SJCRH30 (cell line): ENCODE data around the gene DOK6. TPM values are rescaled to one million over a fixed set of nuclear protein-coding genes. Genes with fewer than 3 reads are reported as not detected.
"Not testable (repeated sequence)": the region's sequence is repeated elsewhere in the genome, so short reads cannot be mapped to it uniquely, and the experiment has no call there.

Source experiments
- DNase-seq, 2 experiments: peaks; one replicate each; pipeline ENCODE4 v3.0.0-alpha.2; 2015 to 2020
- H3K27ac ChIP-seq: fragments of 250-450 bp; sonication (Bioruptor Pico); 2 replicates; pipeline ENCODE4 v1.5.1; 2020; ENCODE audit warnings: mild to moderate bottlenecking, moderate library complexity
- H3K27me3 ChIP-seq: fragments of 250-450 bp; sonication (Bioruptor Pico); 2 replicates; pipeline ENCODE4 v1.5.1; 2020; ENCODE audit warnings: mild to moderate bottlenecking, moderate library complexity
- H3K36me3 ChIP-seq: fragments of 250-450 bp; sonication (Bioruptor Pico); 2 replicates; pipeline ENCODE4 v1.5.1; 2020; ENCODE audit warnings: mild to moderate bottlenecking, moderate library complexity
- H3K4me1 ChIP-seq: fragments of 250-450 bp; sonication (Bioruptor Pico); 2 replicates; pipeline ENCODE4 v1.5.1; 2020; ENCODE audit warnings: mild to moderate bottlenecking, moderate library complexity
- H3K4me3 ChIP-seq: fragments of 250-450 bp; sonication (Bioruptor Pico); 2 replicates; pipeline ENCODE4 v1.5.1; 2020; ENCODE audit warnings: mild to moderate bottlenecking, moderate library complexity
- H3K9me3 ChIP-seq: fragments of 250-450 bp; sonication (Bioruptor Pico); replicated peaks from 2 replicates; pipeline ENCODE4 v1.5.1; 2020; ENCODE audit warnings: mild to moderate bottlenecking, moderate library complexity
- total RNA-seq: library from RNA; depleted of rRNA; stranded (reverse); fragments of >200 nt; shearing (Covaris generic); gene quantifications from 2 replicates; pipeline ENCODE4 v1.2.3, GENCODE V29; 2014; rRNA removed

DOK6 gene
- total RNA-seq, result 0.03 and 0.47 TPM in 2 replicates

DNA sequence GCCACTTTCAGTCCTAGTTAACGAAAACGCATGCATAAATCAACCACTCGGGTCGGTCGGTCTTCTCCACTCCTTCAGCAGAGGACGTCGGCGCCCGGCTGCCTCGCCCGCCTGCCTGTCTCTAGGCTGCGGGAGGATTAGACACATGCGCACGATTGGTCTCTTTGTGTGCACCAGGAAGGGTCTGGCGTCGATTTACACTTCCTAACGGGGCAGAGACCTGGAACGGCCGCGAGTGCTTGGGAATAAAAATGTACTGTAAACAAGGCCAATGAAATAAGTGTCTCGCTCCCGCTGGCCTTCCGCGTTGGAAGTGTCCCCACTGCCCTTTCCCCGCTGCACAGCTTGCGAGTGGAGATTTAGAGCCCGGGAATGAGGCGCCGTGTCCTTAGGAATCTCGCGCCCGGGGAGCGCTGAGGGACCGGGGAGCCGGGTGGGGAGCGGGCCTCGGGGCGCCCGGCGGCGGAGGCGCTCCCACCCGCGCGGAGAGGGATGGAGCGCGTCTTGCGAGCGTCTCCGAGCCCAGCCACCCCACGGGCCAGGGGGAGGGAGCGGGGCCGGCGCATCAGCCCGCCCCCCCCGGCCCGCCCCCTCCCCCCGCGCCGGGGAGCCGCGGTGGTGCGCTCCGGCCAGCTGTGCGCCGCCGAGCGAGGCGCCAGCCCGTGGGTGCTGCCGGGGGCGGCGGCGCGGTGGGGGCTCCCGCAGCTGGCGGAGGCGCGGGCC is at the start of gene DOK6:
TSS of gene DOK6 (plus strand) at position 636 of the 723 bp plus-strand sequence.
- no peaks in the 10 kb centered on the region for H3K4me1 ChIP-seq
- H3K27me3 ChIP-seq, result no peaks in the 10 kb centered on the region
- peak; percentile 71 to 77 for DNase-seq
- no peaks in the 10 kb centered on the region for H3K36me3 ChIP-seq
- H3K27ac ChIP-seq, result peak within 1 kb of the TSS; percentile 40
- peak within 1 kb of the TSS; percentile 67 for H3K4me3 ChIP-seq
- no peaks in the 10 kb centered on the region for H3K9me3 ChIP-seq

DNA sequence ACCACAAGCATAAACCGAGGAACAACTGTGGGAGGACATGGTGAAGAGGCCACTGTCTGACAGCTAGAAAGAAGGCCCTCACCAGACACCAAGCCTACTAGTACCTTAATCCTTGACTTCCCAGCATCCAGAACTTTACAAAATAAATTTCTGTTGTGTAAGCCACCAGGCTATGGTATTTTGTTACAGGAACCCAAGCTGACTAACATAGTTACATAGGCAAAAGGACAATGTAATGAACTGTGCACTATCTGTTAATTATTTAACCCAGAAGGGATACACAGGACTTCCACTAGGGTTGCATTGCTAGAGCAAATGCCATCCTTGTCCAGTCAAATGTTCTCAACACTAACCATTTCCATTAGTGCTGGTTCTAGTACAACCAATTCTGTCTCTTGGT is 47.7 kb upstream of the DOK6 start:
- no peak overlapping the region for H3K4me3 ChIP-seq
- H3K9me3 ChIP-seq, result no peaks in the 10 kb centered on the region
- DNase-seq, result no peak
- H3K36me3 ChIP-seq, result no peaks in the 10 kb centered on the region
- no peaks in the 10 kb centered on the region for H3K27me3 ChIP-seq
- no peak overlapping the region for H3K27ac ChIP-seq
- H3K4me1 ChIP-seq, result no peaks in the 10 kb centered on the region

DNA sequence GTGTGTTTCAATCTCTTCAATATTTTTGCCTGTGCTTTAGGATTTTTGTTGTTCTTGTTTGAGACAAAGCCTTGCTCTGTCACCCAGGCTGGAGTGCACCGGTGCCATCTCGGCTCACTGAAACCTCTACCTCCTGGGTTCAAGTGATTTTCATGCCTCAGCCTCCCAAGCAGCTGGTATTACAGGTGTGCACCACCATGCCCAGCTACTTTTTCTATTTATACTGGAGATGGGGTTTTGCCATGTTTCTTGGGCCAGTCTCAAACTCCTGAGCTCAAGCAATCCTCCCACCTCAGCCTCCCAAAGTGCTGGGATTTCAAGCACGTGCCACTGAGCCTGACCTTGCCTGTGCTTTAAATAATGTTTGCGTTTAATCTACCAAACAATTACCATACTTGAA is 43.1 kb upstream of the DOK6 start:
- H3K4me3 ChIP-seq, result no peak overlapping the region
- no peaks in the 10 kb centered on the region for H3K36me3 ChIP-seq
- no peak overlapping the region for H3K27ac ChIP-seq
- H3K27me3 ChIP-seq, result no peaks in the 10 kb centered on the region
- H3K4me1 ChIP-seq, result no peaks in the 10 kb centered on the region
- DNase-seq, result no peak
- H3K9me3 ChIP-seq, result no peaks in the 10 kb centered on the region

DNA sequence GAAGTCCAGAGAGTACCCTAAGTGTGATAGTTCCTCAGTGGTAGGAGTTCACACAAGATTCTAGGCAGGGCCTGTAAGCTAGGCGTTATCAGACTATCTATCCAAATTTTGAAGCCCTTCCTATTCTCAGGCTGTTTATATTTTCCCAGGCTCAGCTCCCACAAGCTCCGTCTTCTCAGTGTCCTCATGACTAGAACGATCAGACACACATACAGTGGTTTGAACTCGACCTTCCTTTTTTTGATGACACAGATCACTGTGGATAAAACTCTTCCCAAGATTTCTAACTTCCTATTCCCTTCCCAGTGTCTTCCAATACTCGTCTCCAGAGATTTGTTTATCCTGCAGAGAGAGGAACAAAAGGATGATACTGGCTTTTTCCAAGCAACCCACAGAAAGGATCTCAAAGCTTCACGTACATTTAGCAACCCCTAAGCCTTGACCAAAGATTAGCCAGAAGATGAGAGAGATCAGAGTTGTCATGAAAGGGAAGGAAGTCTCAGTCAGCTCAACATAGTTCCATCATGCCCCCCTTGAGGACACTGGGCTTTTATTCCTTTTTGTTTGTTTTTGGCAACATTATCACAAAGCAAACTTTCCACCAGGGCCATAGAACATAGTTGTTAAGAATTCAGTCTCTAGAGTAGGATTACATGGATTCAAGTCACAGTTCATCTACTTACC is 42.3 kb upstream of the DOK6 start:
- no peaks in the 10 kb centered on the region for H3K27me3 ChIP-seq
- no peaks in the 10 kb centered on the region for H3K9me3 ChIP-seq
- DNase-seq, result no peak
- no peak overlapping the region for H3K27ac ChIP-seq
- no peak overlapping the region for H3K4me3 ChIP-seq
- no peaks in the 10 kb centered on the region for H3K36me3 ChIP-seq
- H3K4me1 ChIP-seq, result no peaks in the 10 kb centered on the region

DNA sequence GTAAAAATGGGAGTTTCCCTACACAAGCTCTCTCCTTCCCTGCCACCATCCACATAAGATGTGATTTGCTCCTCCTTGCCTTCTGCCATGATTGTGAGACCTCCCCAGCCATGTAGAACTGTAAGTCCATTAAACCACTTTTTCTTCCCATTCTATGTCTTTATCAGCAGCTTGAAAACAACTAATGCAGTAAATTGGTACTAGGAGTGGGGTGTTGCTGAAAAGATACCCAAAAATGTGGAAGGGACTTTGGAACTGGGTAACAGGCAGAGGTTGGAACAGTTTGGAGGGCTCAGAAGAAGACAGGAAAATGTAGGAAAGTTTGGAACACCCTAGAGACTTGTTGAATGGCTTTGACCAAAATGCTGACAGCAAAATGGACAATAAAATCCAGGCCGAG is 40.9 kb upstream of the DOK6 start:
- H3K4me3 ChIP-seq, H3K27me3 ChIP-seq, DNase-seq: not testable (repeated sequence)

DNA sequence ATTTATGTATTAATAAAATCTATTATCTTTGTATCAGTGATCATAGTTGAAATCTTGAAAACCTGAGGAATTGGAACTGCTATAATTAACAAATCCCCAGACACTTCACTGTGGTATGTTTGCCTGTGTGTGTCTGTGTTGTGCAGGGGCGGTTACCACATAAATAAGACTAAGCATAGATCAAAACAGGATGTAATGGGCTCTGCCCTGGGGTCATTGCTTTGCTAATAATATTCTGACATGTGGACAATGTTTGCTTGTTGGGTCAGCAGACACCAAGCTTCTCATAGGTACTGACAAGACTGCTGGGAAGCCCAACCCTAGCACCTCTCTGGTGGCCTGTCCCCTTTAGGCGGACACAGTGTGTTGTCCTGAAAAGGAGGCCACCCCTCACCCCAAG is 35.8 kb upstream of the DOK6 start:
- DNase-seq, result no peak
- H3K4me1 ChIP-seq, result no peaks in the 10 kb centered on the region
- no peaks in the 10 kb centered on the region for H3K36me3 ChIP-seq
- no peak overlapping the region for H3K4me3 ChIP-seq
- H3K27me3 ChIP-seq, result no peaks in the 10 kb centered on the region
- H3K27ac ChIP-seq, result no peak overlapping the region
- H3K9me3 ChIP-seq, result no peaks in the 10 kb centered on the region

More for the DNA sequence above, 40.9 kb upstream of the DOK6 start:
- H3K27ac ChIP-seq, H3K9me3 ChIP-seq, H3K4me1 ChIP-seq, H3K36me3 ChIP-seq: not testable (repeated sequence)

DNA sequence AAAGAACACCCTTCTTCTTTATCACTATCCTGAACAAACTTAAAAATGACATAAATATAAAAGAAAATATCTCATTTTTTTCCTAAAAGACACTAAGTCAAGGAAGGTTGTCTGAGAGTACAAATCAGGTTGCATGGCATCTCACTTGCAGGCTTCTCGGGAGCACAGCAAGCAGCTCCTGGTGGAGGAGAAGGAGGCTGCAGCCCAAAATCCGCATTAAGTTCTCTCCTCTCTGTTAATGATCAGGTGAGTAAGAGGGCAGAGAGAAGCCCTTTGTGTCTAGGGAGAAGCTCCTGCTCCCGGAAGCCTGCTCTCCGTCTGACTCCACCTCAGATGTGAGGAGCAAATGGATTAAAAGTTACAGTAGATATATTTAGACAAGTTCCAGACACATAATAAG is 35.0 kb upstream of the DOK6 start:
- Histone ChIP-seq H3K4me1 (no peaks in the 10 kb centered on the region), H3K27ac (no peak overlapping the region), H3K27me3 (no peaks in the 10 kb centered on the region), H3K9me3 (no peaks in the 10 kb centered on the region), H3K4me3 (no peak overlapping the region), H3K36me3 (no peaks in the 10 kb centered on the region)
- DNase-seq, result no peak

DNA sequence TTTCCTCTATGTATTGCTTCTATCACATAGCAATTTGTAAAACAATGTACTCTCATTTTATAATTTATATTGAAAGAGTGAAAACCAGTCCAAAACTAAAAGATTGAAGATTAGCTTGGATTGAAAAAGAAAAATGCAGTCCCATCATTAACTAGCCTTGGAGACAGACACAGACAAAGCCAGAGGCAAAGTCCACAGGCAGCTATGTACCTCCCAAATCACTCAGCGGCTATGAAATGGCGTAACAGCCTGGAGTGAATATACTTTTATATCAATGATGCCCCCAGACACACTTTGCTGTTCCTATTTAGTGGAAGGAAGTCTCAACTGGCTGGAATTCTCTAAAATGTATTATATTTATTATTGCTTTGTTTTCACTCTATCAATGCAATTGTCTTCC is 33.6 kb upstream of the DOK6 start:
- Histone ChIP-seq H3K4me1 (no peaks in the 10 kb centered on the region), H3K4me3 (no peak overlapping the region), H3K9me3 (no peaks in the 10 kb centered on the region), H3K27me3 (no peaks in the 10 kb centered on the region), H3K27ac (no peak overlapping the region), H3K36me3 (no peaks in the 10 kb centered on the region)
- DNase-seq, result no peak

DNA sequence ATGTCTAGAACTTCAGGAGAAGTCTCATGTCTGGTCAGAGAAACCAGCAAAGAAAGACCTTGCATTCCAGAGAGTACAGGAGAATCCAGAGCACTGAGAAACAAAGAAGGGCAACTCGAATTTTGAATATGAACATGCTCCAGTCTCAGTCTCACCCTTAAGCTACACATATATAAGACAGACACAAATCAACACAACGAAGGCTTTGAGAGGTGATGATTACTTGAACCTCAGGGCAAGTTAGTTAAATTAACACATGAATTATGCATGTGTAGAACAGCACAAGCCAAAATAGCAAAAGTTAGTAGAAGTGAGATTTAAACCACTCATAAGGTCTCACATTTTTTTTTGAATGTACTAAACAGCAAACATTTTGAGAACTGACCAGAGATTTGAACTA is 29.0 kb upstream of the DOK6 start:
- H3K27ac ChIP-seq, result no peak overlapping the region
- no peaks in the 10 kb centered on the region for H3K27me3 ChIP-seq
- no peaks in the 10 kb centered on the region for H3K36me3 ChIP-seq
- H3K9me3 ChIP-seq, result no peaks in the 10 kb centered on the region
- no peak for DNase-seq
- H3K4me3 ChIP-seq, result no peak overlapping the region
- H3K4me1 ChIP-seq, result no peaks in the 10 kb centered on the region

DNA sequence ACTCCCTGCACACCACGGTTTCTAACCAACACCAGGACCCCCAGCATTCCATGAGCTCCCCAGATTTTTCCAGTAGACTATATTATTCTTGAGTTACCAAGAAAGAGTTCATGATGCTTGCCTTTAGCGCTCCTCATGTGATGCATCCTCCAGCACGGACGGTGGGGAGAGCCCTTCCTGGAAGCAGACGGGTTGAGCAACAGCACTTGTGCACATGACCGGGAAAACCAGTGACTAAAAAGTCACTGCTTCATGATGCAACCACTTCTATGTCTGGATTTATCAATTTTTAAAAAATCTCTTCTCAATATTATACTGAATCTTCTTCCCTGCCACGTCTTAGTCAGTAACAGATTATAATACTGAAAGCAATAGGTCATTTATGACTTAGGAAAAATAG is 20.4 kb upstream of the DOK6 start:
- DNase-seq, result no peak
- no peaks in the 10 kb centered on the region for H3K36me3 ChIP-seq
- H3K27ac ChIP-seq, result no peak overlapping the region
- H3K27me3 ChIP-seq, result no peaks in the 10 kb centered on the region
- H3K9me3 ChIP-seq, result no peaks in the 10 kb centered on the region
- no peak overlapping the region for H3K4me3 ChIP-seq
- no peaks in the 10 kb centered on the region for H3K4me1 ChIP-seq

DNA sequence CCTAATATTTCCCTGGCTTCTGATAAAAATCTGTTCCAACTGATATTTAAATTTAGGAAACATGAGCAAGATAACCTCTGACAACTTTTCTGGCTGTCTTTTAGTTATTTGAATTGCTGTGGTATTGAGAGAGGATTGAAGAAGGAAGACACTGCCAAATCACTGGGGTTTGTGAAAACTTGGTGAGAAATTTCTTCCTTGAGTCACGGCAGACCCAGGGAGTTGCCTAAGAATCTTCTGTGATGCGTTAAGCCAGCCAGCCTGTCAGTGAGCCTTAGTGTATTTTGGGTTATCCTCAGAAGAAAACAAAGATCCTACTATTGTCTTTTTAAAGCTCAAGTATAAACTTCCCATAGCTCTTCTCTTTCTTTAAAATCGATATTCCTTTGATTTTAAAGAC is 17.5 kb upstream of the DOK6 start:
- H3K27me3 ChIP-seq, result no peaks in the 10 kb centered on the region

DNA sequence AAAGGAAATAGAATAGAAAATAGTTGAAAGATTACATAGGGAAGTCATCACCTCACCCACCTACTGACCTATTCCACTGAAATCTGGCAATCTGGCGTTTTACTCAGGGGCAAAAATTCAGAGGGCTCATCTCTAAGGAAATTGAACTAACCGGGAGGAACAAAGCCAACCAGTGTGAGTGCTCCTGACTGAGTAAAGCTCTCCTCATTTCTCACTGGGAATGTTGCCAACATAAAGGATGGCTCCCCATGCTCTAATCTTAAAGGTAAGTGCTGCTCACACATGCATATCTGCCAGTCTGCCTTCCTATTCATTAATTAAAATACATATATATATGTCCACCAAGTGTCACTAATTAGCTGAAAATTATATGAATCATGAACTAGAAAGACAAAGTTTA is 13.5 kb upstream of the DOK6 start:
- no peak for DNase-seq
- Histone ChIP-seq H3K36me3 (no peaks in the 10 kb centered on the region), H3K27ac (no peak overlapping the region), H3K4me1 (no peaks in the 10 kb centered on the region), H3K4me3 (no peak overlapping the region), H3K9me3 (no peaks in the 10 kb centered on the region), H3K27me3 (no peaks in the 10 kb centered on the region)

More for the DNA sequence above, 17.5 kb upstream of the DOK6 start:
- Histone ChIP-seq H3K36me3 (no peaks in the 10 kb centered on the region), H3K9me3 (no peaks in the 10 kb centered on the region), H3K27ac (no peak overlapping the region), H3K4me3 (no peak overlapping the region), H3K4me1 (no peaks in the 10 kb centered on the region)
- DNase-seq, result no peak

DNA sequence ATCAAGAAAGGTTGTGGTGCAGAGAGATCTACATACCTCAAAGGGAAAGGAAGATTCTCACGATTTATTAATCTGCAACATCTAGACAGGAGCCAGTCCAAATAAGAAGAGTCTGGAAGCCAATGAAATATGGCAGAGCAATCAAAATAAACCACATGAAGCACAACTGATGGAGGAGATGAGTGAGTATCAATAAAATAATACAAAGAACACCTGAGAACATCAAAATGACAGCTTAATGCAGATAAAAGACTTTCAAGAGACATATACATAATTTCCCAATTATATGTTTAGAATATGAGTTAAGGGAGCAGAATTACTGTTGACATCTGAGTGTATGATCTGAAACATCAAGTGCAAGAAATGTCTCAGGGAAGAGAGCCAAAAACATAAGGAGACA is 12.5 kb upstream of the DOK6 start:
- Histone ChIP-seq H3K36me3 (no peaks in the 10 kb centered on the region), H3K9me3 (no peaks in the 10 kb centered on the region), H3K4me3 (no peak overlapping the region), H3K27ac (no peak overlapping the region), H3K4me1 (no peaks in the 10 kb centered on the region), H3K27me3 (no peaks in the 10 kb centered on the region)
- DNase-seq, result no peak

DNA sequence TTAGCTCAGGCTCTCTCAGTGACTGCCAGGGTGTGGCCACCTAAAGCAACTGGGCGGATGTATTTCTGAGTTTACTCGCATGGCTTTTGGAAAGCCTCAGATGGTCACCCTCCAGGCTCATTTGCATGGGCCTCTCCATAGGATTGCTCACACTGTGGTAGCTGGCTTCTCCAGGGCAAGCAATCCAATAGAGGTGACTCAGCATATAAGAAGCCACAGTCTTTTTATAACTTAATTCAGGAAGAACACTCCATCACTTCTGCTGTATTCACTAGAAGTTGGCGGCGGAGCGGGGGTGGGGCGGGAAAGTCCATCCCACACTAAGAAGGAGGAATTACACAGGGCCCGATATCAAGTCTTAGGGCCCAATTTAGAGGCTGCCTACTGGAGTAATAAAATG is 3.6 kb upstream of the DOK6 start:
- no peaks in the 10 kb centered on the region for H3K36me3 ChIP-seq
- H3K4me3 ChIP-seq, result no peak overlapping the region
- H3K27ac ChIP-seq, result no peak overlapping the region
- no peaks in the 10 kb centered on the region for H3K9me3 ChIP-seq
- no peaks in the 10 kb centered on the region for H3K27me3 ChIP-seq
- DNase-seq, result no peak
- no peaks in the 10 kb centered on the region for H3K4me1 ChIP-seq

DNA sequence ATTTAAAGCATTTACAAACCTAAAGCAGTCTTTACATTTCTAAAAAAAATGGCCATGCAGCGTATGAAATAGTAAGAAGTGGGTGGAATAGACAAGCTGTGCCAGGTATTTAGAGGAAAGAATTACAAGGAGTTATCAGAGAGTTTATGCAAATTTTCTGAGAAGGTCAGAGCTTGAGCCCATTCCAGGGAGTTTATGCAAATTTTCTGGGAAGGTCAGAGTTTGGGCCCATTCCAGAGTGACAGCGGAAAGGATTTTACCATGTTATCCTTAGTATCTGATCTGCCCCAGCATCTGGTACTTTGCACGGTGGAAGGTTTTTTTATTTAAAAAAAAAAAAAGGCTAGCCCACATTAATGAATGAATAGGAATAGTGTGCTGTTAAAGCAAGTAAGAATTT is 1.4 kb upstream of the DOK6 start:
- no peak for DNase-seq
- no peaks in the 10 kb centered on the region for H3K27me3 ChIP-seq
- no peak overlapping the region for H3K27ac ChIP-seq
- no peaks in the 10 kb centered on the region for H3K9me3 ChIP-seq
- no peaks in the 10 kb centered on the region for H3K36me3 ChIP-seq
- H3K4me1 ChIP-seq, result no peaks in the 10 kb centered on the region
- no peak overlapping the region; the same call in 1 of the 2 replicates for H3K4me3 ChIP-seq

DNA sequence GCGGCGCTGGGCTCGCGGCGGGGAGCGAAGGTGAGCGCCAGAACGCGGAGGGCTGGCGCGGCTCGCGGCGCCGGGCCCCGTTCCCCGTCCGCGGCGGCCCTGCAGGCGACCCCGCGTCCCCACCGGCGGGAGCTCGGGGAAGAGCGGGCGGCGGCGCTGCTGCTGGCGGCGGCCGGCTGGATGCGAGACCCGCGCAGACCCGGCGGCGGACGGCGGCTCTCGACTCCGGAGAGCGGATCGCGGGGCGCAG is 213 bp downstream of the DOK6 start:
- peak in 1 of 2 experiments; percentile 3 for DNase-seq
- Histone ChIP-seq H3K4me1 (no peaks in the 10 kb centered on the region), H3K36me3 (no peaks in the 10 kb centered on the region), H3K9me3 (no peaks in the 10 kb centered on the region), H3K27ac (no peak overlapping the region), H3K4me3 (peak overlapping the region; percentile 46), H3K27me3 (no peaks in the 10 kb centered on the region)
